HG03060 (cell line): ENCODE results near the gene PADI1.

ENCODE experiments used
- ATAC-seq: cut with Tn5 transposase; IDR thresholded peaks from one replicate; pipeline ENCODE4 v1.9.1; 2021; ENCODE audit warnings: low read depth, moderate number of reproducible peaks; ENCODE audit not compliant: unreplicated experiment

The PADI1 gene

GRCh38 chr1:17213782-17214148 lies 8.8 kb downstream of the PADI1 start:
- no peak for ATAC-seq

GRCh38 chr1:17214876-17215544 lies 10.1 kb downstream of the PADI1 start:
- no peak for ATAC-seq

GRCh38 chr1:17215545-17215890 lies 10.6 kb downstream of the PADI1 start:
- ATAC-seq, result no peak

- no peak for ATAC-seq
Measured at GRCh38 chr1:17216078-17216477, 11.2 kb downstream of the PADI1 start.

- no peak for ATAC-seq
Measured at GRCh38 chr1:17217607-17218006, 12.7 kb downstream of the PADI1 start.

GRCh38 chr1:17218939-17219338 lies 14.0 kb downstream of the PADI1 start:
- ATAC-seq, result no peak

GRCh38 chr1:17220287-17220686 lies 15.4 kb downstream of the PADI1 start:
- ATAC-seq, result no peak

GRCh38 chr1:17222557-17222956 lies 17.6 kb downstream of the PADI1 start:
- ATAC-seq, result no peak

GRCh38 chr1:17224434-17224833 lies 19.5 kb downstream of the PADI1 start:
- no peak for ATAC-seq

- no peak for ATAC-seq
Measured at GRCh38 chr1:17225140-17225539, 20.2 kb downstream of the PADI1 start.

GRCh38 chr1:17227358-17227915 lies 22.5 kb downstream of the PADI1 start:
- ATAC-seq, result no peak

GRCh38 chr1:17228619-17229018 lies 23.7 kb downstream of the PADI1 start:
- no peak for ATAC-seq

- no peak for ATAC-seq
Measured at GRCh38 chr1:17229379-17229778, 24.5 kb downstream of the PADI1 start.

GRCh38 chr1:17230106-17230505 lies 25.2 kb downstream of the PADI1 start:
- ATAC-seq, result no peak

GRCh38 chr1:17230671-17231310 lies 25.9 kb downstream of the PADI1 start:
- ATAC-seq, result no peak

- ATAC-seq, result no peak
Measured at GRCh38 chr1:17232759-17233661, 28.1 kb downstream of the PADI1 start.

GRCh38 chr1:17233675-17234320 lies 28.9 kb downstream of the PADI1 start:
- no peak for ATAC-seq

GRCh38 chr1:17234405-17234804 lies 29.5 kb downstream of the PADI1 start:
- no peak for ATAC-seq

- ATAC-seq, result no peak
Measured at GRCh38 chr1:17235135-17235885, 30.4 kb downstream of the PADI1 start.
